Measurements from ENCODE around the gene OR1F1.
"Not testable (repeated sequence)": the region's sequence is repeated elsewhere in the genome, so short reads cannot be mapped to it uniquely, and the experiment has no call there.

OR1F1 gene

GRCh38 chr16:3164121-3164991, 23.6 kb upstream of the OR1F1 start:
- H4K20me1 ChIP-seq (ENCODE audit: insufficient read depth) = no peaks in the 10 kb centered on the region
- H3K36me3 ChIP-seq (ENCODE audit: insufficient read depth) = no peaks in the 10 kb centered on the region
- no peaks in the 10 kb centered on the region for H3K79me2 ChIP-seq (ENCODE audit: insufficient read depth, low read depth)
- no peak overlapping the region for H3K27ac ChIP-seq
- H2AFZ ChIP-seq (ENCODE audit: low read depth) = no peak overlapping the region
- H3K4me1 ChIP-seq (ENCODE audit: low read depth, poor library complexity, severe bottlenecking) = peaks cover 35% of the 10 kb centered on the region
- H3K9ac ChIP-seq = no peak overlapping the region
- no peak overlapping the region for H3K4me3 ChIP-seq (IDR thresholded peaks at IDR 0.05; ENCODE audit: insufficient read depth, low read depth, low read length)
- no peak overlapping the region for H3K4me2 ChIP-seq
- no peak for TF ChIP-seq CTCF (conservative IDR thresholded peaks at IDR 0.05; ENCODE audit: low read depth, low read length)
- peaks cover 16% of the 10 kb centered on the region; the same call in 1 of the 2 replicates for H3K27me3 ChIP-seq (ENCODE audit: insufficient read depth, low read depth)

- no peak overlapping the region for H3K9ac ChIP-seq
- no peaks in the 10 kb centered on the region for H4K20me1 ChIP-seq (ENCODE audit: insufficient read depth)
- H3K4me3 ChIP-seq (IDR thresholded peaks at IDR 0.05; ENCODE audit: insufficient read depth, low read depth, low read length) = no peak overlapping the region
- H3K27me3 ChIP-seq (ENCODE audit: insufficient read depth, low read depth) = peaks cover 25% of the 10 kb centered on the region
- peak overlapping the region; percentile 71 for H2AFZ ChIP-seq (ENCODE audit: low read depth)
- H3K4me2 ChIP-seq = peak overlapping the region; percentile 21
- peaks cover 25% of the 10 kb centered on the region for H3K4me1 ChIP-seq (ENCODE audit: low read depth, poor library complexity, severe bottlenecking)
- H3K79me2 ChIP-seq (ENCODE audit: insufficient read depth, low read depth) = no peaks in the 10 kb centered on the region
- no peak overlapping the region for H3K27ac ChIP-seq
- no peaks in the 10 kb centered on the region for H3K36me3 ChIP-seq (ENCODE audit: insufficient read depth)
- TF ChIP-seq CTCF (conservative IDR thresholded peaks at IDR 0.05; ENCODE audit: low read depth, low read length) = no peak
Measured at GRCh38 chr16:3165111-3165822, 22.7 kb upstream of the OR1F1 start.

GRCh38 chr16:3166505-3166886, 21.5 kb upstream of the OR1F1 start:
- TF ChIP-seq CTCF (conservative IDR thresholded peaks at IDR 0.05; ENCODE audit: low read depth, low read length) = no peak
- Histone ChIP-seq H3K9ac (no peak overlapping the region), H3K27ac (no peak overlapping the region), H3K79me2 (ENCODE audit: insufficient read depth, low read depth) (no peaks in the 10 kb centered on the region), H4K20me1 (ENCODE audit: insufficient read depth) (no peaks in the 10 kb centered on the region), H2AFZ (ENCODE audit: low read depth) (no peak overlapping the region), H3K36me3 (ENCODE audit: insufficient read depth) (no peaks in the 10 kb centered on the region), H3K27me3 (ENCODE audit: insufficient read depth, low read depth) (peaks cover 36% of the 10 kb centered on the region), H3K4me3 (IDR thresholded peaks at IDR 0.05; ENCODE audit: insufficient read depth, low read depth, low read length) (no peak overlapping the region), H3K4me1 (ENCODE audit: low read depth, poor library complexity, severe bottlenecking) (peaks cover 33% of the 10 kb centered on the region), H3K4me2 (no peak overlapping the region)

GRCh38 chr16:3168729-3169128, 19.3 kb upstream of the OR1F1 start:
- H3K4me1 ChIP-seq (ENCODE audit: low read depth, poor library complexity, severe bottlenecking) = peaks cover 50% of the 10 kb centered on the region
- not testable (repeated sequence) for H3K27ac ChIP-seq; H2AFZ ChIP-seq (ENCODE audit: low read depth); H3K36me3 ChIP-seq (ENCODE audit: insufficient read depth); H3K4me2 ChIP-seq; H3K4me3 ChIP-seq (IDR thresholded peaks at IDR 0.05; ENCODE audit: insufficient read depth, low read depth, low read length); H3K79me2 ChIP-seq (ENCODE audit: insufficient read depth, low read depth); H4K20me1 ChIP-seq (ENCODE audit: insufficient read depth); H3K9ac ChIP-seq
- peaks cover 36% of the 10 kb centered on the region for H3K27me3 ChIP-seq (ENCODE audit: insufficient read depth, low read depth)
